Panc1 (cell line): Measurements from ENCODE around the gene SCG3. TPM values are rescaled to one million over a fixed set of nuclear protein-coding genes. Genes with fewer than 3 reads are reported as not detected.

Experiments
- ATAC-seq: fragments of 200-7000 bp; cut with Tn5 transposase; 2 replicates; pipeline ENCODE4 v1.9.1; 2020; ENCODE audit warnings: mild to moderate bottlenecking, moderate library complexity
- BruUV-seq: library from RNA; stranded (reverse); fragments of 400-500 nt; replicated peaks from 2 replicates; lab custom pipeline; 2021; lab: Mats Ljungman, UMichigan
- CTCF ChIA-PET: fragments of 300-600 bp; sonication (Branson Sonifier 250); formaldehyde crosslinking; loops from one replicate; lab custom pipeline; 2022; ENCODE audit warnings: antibody characterized with exemption; lab: Charles Lee
- POLR2A ChIA-PET: fragments of 300-600 bp; sonication (Branson Sonifier 250); formaldehyde crosslinking; loops from one replicate; lab custom pipeline; 2022; ENCODE audit warnings: antibody characterized with exemption; lab: Charles Lee
- DNase-seq: peaks from one replicate; pipeline ENCODE4 v3.0.0-alpha.2; 2010; ENCODE audit warnings: low read depth, low spot score
- H3K27ac ChIP-seq: 2 replicates; pipeline ENCODE4 v1.5.1; 2011; ENCODE audit warnings: mild to moderate bottlenecking, low read length, inconsistent platforms
- H3K27me3 ChIP-seq: fragments of 200-500 bp; sonication (Bioruptor generic); 2 replicates; pipeline ENCODE4 v1.6.0; 2014; ENCODE audit warnings: low read length, inconsistent platforms; ENCODE audit not compliant: control insufficient read depth, insufficient read depth
- H3K36me3 ChIP-seq: fragments of 200-500 bp; sonication (Bioruptor generic); 2 replicates; pipeline ENCODE4 v1.5.1; 2014; ENCODE audit warnings: inconsistent platforms, mild to moderate bottlenecking, low read length, moderate library complexity; ENCODE audit not compliant: control insufficient read depth, insufficient read depth
- H3K4me1 ChIP-seq: 2 replicates; pipeline ENCODE4 v1.5.1; 2011; ENCODE audit warnings: inconsistent platforms, mild to moderate bottlenecking, low read length, moderate library complexity; ENCODE audit not compliant: control insufficient read depth, insufficient read depth
- H3K4me3 ChIP-seq, 2 experiments: 2 replicates each; pipeline ENCODE4 v1.5.1; 2011 to 2012; ENCODE audit warnings: low read depth in 2 of 2, low read length in 2 of 2, mild to moderate bottlenecking in 2 of 2, inconsistent platforms in 1 of 2, moderate library complexity in 1 of 2
- H3K9me3 ChIP-seq: fragments of 200-500 bp; sonication (Bioruptor generic); 2 replicates; pipeline ENCODE4 v1.5.1; 2014; ENCODE audit warnings: low read depth, mild to moderate bottlenecking, inconsistent platforms, low read length, moderate library complexity; ENCODE audit not compliant: control insufficient read depth, insufficient read depth
- POLR2AphosphoS5 ChIP-seq: IDR thresholded peaks from 2 replicates; pipeline ENCODE4 v1.6.1; 2012; ENCODE audit warnings: mild to moderate bottlenecking, low read depth, low read length, moderate library complexity
- REST ChIP-seq, 2 experiments: IDR thresholded peaks; 2 replicates each; pipeline ENCODE4 v1.6.1; 2011 to 2012; ENCODE audit warnings: low read depth in 2 of 2, control low read depth in 1 of 2, low read length in 1 of 2, mild to moderate bottlenecking in 1 of 2, moderate library complexity in 1 of 2; ENCODE audit not compliant: insufficient read depth in 1 of 2
- SIN3A ChIP-seq: IDR thresholded peaks from 2 replicates; pipeline ENCODE4 v1.6.1; 2012; ENCODE audit warnings: low read depth, mild to moderate bottlenecking, low read length, moderate library complexity, borderline replicate concordance; ENCODE audit not compliant: insufficient read depth
- in situ Hi-C: cut with HindIII; loops from 2 replicates; pipeline ENCODE4 v1.10.0; 2016; ENCODE audit warnings: low sequenced_read_pairs, low pct_unique_long_range_greater_than_20kb
- intact Hi-C: fragments of 100-400 bp; cut with micrococcal nuclease; formaldehyde crosslinking; loops from one replicate; pipeline ENCODE4 v1.10.0; 2022; ENCODE audit not compliant: unreplicated experiment
- total RNA-seq: library from RNA; stranded (reverse); gene quantifications from one replicate; pipeline ENCODE4 v1.2.1, GENCODE V29; 2021; ENCODE audit not compliant: unreplicated experiment
- TF ChIP-seq, protein P1 (sequence below): fragments of 450-650 bp; IDR thresholded peaks from 2 replicates; pipeline ENCODE4 v1.5.1; 2017; ENCODE audit warnings: mild to moderate bottlenecking

Gene SCG3
- total RNA-seq, 1 experiment from 2014 or later: 0.62 TPM

- no TSS peak for BruUV-seq
- DNase-seq: no peak
- POLR2A ChIA-PET: interaction anchor here (0.7 kb wide), 1 partner anchor 34 kb away, joined by 3 read pairs; no protein-coding TSS in a partner anchor
- ATAC-seq: peak; percentile 87
- Histone ChIP-seq H3K4me3 (peak overlapping the region; percentile 62 to 79), H3K36me3 (no peaks in the 10 kb centered on the region), H3K27me3 (no peaks in the 10 kb centered on the region), H3K9me3 (no peaks in the 10 kb centered on the region), H3K4me1 (peaks cover 17% of the 10 kb centered on the region), H3K27ac (peak overlapping the region; percentile 63)
- intact Hi-C loops (loop anchor here (1.0 kb wide), 1 partner anchor 39 kb away; no protein-coding TSS in a partner anchor), in situ Hi-C loops (no loop called here)
- TF ChIP-seq SIN3A: 0 out of 2 replicates have a peak, but pooled peaks have one; percentile 50
- no peak for TF ChIP-seq POLR2AphosphoS5
- TF ChIP-seq REST (IDR thresholded peaks at IDR 0.05; ENCODE audit: insufficient read depth in 1 of 2, low read depth in 2 of 2, low read length in 1 of 2): no peak
- TF ChIP-seq, protein P1, sequence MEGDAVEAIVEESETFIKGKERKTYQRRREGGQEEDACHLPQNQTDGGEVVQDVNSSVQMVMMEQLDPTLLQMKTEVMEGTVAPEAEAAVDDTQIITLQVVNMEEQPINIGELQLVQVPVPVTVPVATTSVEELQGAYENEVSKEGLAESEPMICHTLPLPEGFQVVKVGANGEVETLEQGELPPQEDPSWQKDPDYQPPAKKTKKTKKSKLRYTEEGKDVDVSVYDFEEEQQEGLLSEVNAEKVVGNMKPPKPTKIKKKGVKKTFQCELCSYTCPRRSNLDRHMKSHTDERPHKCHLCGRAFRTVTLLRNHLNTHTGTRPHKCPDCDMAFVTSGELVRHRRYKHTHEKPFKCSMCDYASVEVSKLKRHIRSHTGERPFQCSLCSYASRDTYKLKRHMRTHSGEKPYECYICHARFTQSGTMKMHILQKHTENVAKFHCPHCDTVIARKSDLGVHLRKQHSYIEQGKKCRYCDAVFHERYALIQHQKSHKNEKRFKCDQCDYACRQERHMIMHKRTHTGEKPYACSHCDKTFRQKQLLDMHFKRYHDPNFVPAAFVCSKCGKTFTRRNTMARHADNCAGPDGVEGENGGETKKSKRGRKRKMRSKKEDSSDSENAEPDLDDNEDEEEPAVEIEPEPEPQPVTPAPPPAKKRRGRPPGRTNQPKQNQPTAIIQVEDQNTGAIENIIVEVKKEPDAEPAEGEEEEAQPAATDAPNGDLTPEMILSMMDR: no peak
- CTCF ChIA-PET: interaction anchor here (0.6 to 0.9 kb wide), 3 partner anchors 40 to 532 kb away, joined by 3 to 4 read pairs (median 3); no protein-coding TSS in a partner anchor
Observed at GRCh38 chr15:51736751-51737521, 55.6 kb downstream of the SCG3 start.

DNA sequence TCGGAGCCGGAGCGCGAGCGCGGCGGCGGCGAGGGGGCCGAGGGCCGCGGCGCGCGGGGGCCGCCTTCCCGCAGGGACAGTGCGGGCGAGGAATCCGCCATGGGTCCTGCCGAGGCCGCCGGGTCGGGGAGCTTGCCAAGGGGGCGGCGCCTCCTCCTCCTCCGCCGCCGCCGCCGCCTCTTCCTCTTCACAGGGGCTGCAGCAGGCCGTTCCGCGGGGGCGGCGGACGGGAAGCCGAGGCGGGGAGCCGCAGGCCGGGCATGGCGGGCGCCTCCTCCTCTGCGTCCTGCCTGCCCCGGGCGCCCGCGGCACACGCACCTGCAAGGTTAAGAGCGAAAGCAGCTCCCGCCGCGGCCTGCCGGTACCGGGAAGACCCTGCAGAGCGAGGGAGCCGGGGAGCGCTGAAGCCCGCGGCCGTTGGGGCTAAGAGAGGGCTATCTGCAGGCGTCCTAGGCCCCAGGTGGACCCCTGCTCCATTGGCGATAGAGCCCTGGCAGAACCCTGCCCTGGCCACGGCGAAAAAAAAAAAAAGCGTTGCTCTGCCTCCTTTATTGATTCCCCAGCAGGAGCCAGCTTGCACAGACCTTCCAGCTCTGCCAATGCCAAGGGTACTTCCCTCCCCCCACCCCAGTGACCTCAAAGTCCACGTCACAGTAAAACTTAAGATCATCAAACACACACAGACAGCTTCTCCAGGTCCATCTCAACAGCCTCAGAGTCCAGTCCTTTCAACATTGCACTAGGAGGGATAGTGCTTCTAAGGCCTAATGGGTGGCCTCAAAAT is 56.4 kb downstream of the SCG3 start, which contains the start of gene LYSMD2:
LYSMD2 (minus strand) TSS at position 134 of the 784 bp plus-strand sequence; CDS start at position 101, 33 bp downstream.
- Histone ChIP-seq H3K9me3 (no peaks in the 10 kb centered on the region), H3K4me3 (peak within 1 kb of the TSS; percentile 62 to 79), H3K4me1 (peaks cover 12% of the 10 kb centered on the region), H3K27ac (peak within 1 kb of the TSS; percentile 71), H3K27me3 (no peaks in the 10 kb centered on the region), H3K36me3 (no peaks in the 10 kb centered on the region)
- DNase-seq (no peak), ATAC-seq (peak; percentile 92)
- TF ChIP-seq POLR2AphosphoS5: no peak
- TF ChIP-seq SIN3A: 0 out of 2 replicates have a peak, but pooled peaks have one; percentile 27
- TF ChIP-seq, protein P1: no peak
- intact Hi-C loops (loop anchor here (1.0 kb wide), 1 partner anchor 39 kb away; no protein-coding TSS in a partner anchor), in situ Hi-C loops (no loop called here)
- POLR2A ChIA-PET: interaction anchor here (0.6 to 0.7 kb wide), 2 partner anchors 35 to 81 kb away, joined by 3 read pairs; no protein-coding TSS in a partner anchor
- CTCF ChIA-PET: interaction anchor here (0.6 kb wide), 2 partner anchors 42 to 533 kb away, joined by 3 read pairs; no protein-coding TSS in a partner anchor
- BruUV-seq: no TSS peak
